HepG2 (cell line): ENCODE results near the gene INHBE. TPM values are rescaled to one million over a fixed set of nuclear protein-coding genes. Genes with fewer than 3 reads are reported as not detected.

ENCODE experiments used
- ARID2 ChIP-seq: sonication (generic); formaldehyde crosslinking; IDR thresholded peaks from 2 replicates; pipeline ENCODE4 v1.8.1; 2022; ENCODE audit warnings: mild to moderate bottlenecking, missing genetic modification reagents, borderline replicate concordance
- FOXO1 ChIP-seq: sonication (generic); formaldehyde crosslinking; IDR thresholded peaks from 2 replicates; pipeline ENCODE4 v1.4.0; 2020; ENCODE audit warnings: missing genetic modification reagents
- POLR2G ChIP-seq: fragments of 200-400 bp; formaldehyde crosslinking; IDR thresholded peaks from 2 replicates; pipeline ENCODE4 v1.6.1; 2018; ENCODE audit warnings: mild to moderate bottlenecking, low read depth, low read length, moderate library complexity
- SRF ChIP-seq: IDR thresholded peaks from 2 replicates; pipeline ENCODE4 v1.6.1; 2011; ENCODE audit warnings: mild to moderate bottlenecking, low read depth, low read length, moderate library complexity
- ZFP90 ChIP-seq: sonication (generic); formaldehyde crosslinking; IDR thresholded peaks from 2 replicates; pipeline ENCODE4 v1.8.0; 2022; ENCODE audit warnings: missing genetic modification reagents, mild to moderate bottlenecking, inconsistent platforms, borderline replicate concordance
- ZFYVE20 ChIP-seq: sonication (generic); formaldehyde crosslinking; IDR thresholded peaks from 2 replicates; pipeline ENCODE4 v1.8.0; 2023; ENCODE audit warnings: low read depth, mild to moderate bottlenecking, moderate library complexity, missing genetic modification reagents, borderline replicate concordance
- ZNF550 ChIP-seq: sonication (generic); formaldehyde crosslinking; IDR thresholded peaks from 2 replicates; pipeline ENCODE4 v1.4.0; 2020; ENCODE audit warnings: mild to moderate bottlenecking, missing genetic modification reagents, borderline replicate concordance
- polyA plus RNA-seq, 8 experiments: library from polyadenylated mRNA; depleted of rRNA in 3 of 8; stranded (reverse) in 7 of 8; unstranded in 1 of 8; fragments of >200 nt; fragmentation: Illumina TruSeq in 4 of 8; extraction: Trizol in 4 of 8; gene quantifications; 2 replicates each; pipeline versions ENCODE4 v1.2.1 to v1.2.3, GENCODE V29; 2011 to 2016; ENCODE audit warnings: low read depth in 4 of 8, missing spikeins in 1 of 8, mixed read lengths in 1 of 8; ENCODE audit not compliant: insufficient read depth in 1 of 8
- total RNA-seq, 5 experiments: library from RNA; depleted of rRNA; stranded (reverse); fragments of >200 nt; fragmentation: Illumina TruSeq; extraction: Trizol; gene quantifications; 2 replicates each; pipeline ENCODE4 v1.2.3, GENCODE V29; 2016; ENCODE audit warnings: low read depth in 1 of 5
- TF ChIP-seq, protein P1 (sequence below): sonication (generic); formaldehyde crosslinking; conservative IDR thresholded peaks from 2 replicates; pipeline ENCODE4 v1.4.0; 2020; ENCODE audit warnings: missing genetic modification reagents
- TF ChIP-seq, protein P2 (sequence below): sonication (generic); formaldehyde crosslinking; conservative IDR thresholded peaks from 2 replicates; pipeline ENCODE4 v1.8.0; 2022; ENCODE audit warnings: mild to moderate bottlenecking, moderate library complexity, missing genetic modification reagents
- TF ChIP-seq, protein P3 (sequence below): IDR thresholded peaks from 2 replicates; pipeline ENCODE4 v1.6.1; 2016; ENCODE audit warnings: low read depth, missing genetic modification reagents, missing compliant biosample characterization
- TF ChIP-seq, protein P4 (sequence below): sonication (generic); formaldehyde crosslinking; IDR thresholded peaks from 2 replicates; pipeline ENCODE4 v1.5.1; 2020; ENCODE audit warnings: mild to moderate bottlenecking, missing genetic modification reagents, moderate library complexity

Gene INHBE
- total and polyA plus RNA-seq, 2 of the 13 experiments (the other 11 are each of a cell fraction or from before 2014, with no cell fraction given), result 17.0 to 32.0 TPM

DNA sequence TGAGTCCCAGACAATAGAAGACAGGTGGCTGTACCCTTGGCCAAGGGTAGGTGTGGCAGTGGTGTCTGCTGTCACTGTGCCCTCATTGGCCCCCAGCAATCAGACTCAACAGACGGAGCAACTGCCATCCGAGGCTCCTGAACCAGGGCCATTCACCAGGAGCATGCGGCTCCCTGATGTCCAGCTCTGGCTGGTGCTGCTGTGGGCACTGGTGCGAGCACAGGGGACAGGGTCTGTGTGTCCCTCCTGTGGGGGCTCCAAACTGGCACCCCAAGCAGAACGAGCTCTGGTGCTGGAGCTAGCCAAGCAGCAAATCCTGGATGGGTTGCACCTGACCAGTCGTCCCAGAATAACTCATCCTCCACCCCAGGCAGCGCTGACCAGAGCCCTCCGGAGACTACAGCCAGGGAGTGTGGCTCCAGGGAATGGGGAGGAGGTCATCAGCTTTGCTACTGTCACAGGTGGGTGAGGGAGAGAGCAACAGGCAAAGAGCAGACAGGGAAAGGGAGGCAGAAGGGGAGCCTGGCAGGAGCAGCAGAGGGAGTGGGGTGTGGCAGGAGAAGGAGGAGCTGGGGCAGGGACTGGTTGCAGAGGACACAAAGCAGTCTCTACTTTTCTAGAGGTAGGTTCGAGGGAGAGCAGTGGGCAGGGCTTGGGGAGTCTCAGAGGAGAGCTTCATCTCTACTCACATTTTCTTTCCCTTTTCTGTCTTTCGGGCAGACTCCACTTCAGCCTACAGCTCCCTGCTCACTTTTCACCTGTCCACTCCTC lies 452 bp downstream of the INHBE start (continued):
- TF ChIP-seq, protein P1, sequence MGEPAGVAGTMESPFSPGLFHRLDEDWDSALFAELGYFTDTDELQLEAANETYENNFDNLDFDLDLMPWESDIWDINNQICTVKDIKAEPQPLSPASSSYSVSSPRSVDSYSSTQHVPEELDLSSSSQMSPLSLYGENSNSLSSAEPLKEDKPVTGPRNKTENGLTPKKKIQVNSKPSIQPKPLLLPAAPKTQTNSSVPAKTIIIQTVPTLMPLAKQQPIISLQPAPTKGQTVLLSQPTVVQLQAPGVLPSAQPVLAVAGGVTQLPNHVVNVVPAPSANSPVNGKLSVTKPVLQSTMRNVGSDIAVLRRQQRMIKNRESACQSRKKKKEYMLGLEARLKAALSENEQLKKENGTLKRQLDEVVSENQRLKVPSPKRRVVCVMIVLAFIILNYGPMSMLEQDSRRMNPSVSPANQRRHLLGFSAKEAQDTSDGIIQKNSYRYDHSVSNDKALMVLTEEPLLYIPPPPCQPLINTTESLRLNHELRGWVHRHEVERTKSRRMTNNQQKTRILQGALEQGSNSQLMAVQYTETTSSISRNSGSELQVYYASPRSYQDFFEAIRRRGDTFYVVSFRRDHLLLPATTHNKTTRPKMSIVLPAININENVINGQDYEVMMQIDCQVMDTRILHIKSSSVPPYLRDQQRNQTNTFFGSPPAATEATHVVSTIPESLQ (CRISPR knock-in tag), result no peak
- TF ChIP-seq, protein P2, sequence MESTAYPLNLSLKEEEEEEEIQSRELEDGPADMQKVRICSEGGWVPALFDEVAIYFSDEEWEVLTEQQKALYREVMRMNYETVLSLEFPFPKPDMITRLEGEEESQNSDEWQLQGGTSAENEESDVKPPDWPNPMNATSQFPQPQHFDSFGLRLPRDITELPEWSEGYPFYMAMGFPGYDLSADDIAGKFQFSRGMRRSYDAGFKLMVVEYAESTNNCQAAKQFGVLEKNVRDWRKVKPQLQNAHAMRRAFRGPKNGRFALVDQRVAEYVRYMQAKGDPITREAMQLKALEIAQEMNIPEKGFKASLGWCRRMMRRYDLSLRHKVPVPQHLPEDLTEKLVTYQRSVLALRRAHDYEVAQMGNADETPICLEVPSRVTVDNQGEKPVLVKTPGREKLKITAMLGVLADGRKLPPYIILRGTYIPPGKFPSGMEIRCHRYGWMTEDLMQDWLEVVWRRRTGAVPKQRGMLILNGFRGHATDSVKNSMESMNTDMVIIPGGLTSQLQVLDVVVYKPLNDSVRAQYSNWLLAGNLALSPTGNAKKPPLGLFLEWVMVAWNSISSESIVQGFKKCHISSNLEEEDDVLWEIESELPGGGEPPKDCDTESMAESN (CRISPR knock-in tag), result no peak; the same call in 1 of the 2 replicates
- TF ChIP-seq SRF, result no peak
- TF ChIP-seq, protein P3, sequence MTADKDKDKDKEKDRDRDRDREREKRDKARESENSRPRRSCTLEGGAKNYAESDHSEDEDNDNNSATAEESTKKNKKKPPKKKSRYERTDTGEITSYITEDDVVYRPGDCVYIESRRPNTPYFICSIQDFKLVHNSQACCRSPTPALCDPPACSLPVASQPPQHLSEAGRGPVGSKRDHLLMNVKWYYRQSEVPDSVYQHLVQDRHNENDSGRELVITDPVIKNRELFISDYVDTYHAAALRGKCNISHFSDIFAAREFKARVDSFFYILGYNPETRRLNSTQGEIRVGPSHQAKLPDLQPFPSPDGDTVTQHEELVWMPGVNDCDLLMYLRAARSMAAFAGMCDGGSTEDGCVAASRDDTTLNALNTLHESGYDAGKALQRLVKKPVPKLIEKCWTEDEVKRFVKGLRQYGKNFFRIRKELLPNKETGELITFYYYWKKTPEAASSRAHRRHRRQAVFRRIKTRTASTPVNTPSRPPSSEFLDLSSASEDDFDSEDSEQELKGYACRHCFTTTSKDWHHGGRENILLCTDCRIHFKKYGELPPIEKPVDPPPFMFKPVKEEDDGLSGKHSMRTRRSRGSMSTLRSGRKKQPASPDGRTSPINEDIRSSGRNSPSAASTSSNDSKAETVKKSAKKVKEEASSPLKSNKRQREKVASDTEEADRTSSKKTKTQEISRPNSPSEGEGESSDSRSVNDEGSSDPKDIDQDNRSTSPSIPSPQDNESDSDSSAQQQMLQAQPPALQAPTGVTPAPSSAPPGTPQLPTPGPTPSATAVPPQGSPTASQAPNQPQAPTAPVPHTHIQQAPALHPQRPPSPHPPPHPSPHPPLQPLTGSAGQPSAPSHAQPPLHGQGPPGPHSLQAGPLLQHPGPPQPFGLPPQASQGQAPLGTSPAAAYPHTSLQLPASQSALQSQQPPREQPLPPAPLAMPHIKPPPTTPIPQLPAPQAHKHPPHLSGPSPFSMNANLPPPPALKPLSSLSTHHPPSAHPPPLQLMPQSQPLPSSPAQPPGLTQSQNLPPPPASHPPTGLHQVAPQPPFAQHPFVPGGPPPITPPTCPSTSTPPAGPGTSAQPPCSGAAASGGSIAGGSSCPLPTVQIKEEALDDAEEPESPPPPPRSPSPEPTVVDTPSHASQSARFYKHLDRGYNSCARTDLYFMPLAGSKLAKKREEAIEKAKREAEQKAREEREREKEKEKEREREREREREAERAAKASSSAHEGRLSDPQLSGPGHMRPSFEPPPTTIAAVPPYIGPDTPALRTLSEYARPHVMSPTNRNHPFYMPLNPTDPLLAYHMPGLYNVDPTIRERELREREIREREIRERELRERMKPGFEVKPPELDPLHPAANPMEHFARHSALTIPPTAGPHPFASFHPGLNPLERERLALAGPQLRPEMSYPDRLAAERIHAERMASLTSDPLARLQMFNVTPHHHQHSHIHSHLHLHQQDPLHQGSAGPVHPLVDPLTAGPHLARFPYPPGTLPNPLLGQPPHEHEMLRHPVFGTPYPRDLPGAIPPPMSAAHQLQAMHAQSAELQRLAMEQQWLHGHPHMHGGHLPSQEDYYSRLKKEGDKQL, result no peak
- peak; percentile 4 for TF ChIP-seq POLR2G
- no peak for TF ChIP-seq ARID2 (CRISPR knock-in tag)
- no peak for TF ChIP-seq ZFYVE20 (CRISPR knock-in tag)
- no peak for TF ChIP-seq ZFP90 (CRISPR knock-in tag)
- TF ChIP-seq, protein P4, sequence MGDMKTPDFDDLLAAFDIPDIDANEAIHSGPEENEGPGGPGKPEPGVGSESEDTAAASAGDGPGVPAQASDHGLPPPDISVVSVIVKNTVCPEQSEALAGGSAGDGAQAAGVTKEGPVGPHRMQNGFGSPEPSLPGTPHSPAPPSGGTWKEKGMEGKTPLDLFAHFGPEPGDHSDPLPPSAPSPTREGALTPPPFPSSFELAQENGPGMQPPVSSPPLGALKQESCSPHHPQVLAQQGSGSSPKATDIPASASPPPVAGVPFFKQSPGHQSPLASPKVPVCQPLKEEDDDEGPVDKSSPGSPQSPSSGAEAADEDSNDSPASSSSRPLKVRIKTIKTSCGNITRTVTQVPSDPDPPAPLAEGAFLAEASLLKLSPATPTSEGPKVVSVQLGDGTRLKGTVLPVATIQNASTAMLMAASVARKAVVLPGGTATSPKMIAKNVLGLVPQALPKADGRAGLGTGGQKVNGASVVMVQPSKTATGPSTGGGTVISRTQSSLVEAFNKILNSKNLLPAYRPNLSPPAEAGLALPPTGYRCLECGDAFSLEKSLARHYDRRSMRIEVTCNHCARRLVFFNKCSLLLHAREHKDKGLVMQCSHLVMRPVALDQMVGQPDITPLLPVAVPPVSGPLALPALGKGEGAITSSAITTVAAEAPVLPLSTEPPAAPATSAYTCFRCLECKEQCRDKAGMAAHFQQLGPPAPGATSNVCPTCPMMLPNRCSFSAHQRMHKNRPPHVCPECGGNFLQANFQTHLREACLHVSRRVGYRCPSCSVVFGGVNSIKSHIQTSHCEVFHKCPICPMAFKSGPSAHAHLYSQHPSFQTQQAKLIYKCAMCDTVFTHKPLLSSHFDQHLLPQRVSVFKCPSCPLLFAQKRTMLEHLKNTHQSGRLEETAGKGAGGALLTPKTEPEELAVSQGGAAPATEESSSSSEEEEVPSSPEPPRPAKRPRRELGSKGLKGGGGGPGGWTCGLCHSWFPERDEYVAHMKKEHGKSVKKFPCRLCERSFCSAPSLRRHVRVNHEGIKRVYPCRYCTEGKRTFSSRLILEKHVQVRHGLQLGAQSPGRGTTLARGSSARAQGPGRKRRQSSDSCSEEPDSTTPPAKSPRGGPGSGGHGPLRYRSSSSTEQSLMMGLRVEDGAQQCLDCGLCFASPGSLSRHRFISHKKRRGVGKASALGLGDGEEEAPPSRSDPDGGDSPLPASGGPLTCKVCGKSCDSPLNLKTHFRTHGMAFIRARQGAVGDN (CRISPR knock-in tag), result no peak
- 0 out of 2 replicates have a peak, but pooled peaks have one; percentile 53 for TF ChIP-seq ZNF550
- no peak for TF ChIP-seq FOXO1 (CRISPR knock-in tag)
